ENCODE data around the gene TMEM163.
"Not testable (repeated sequence)": the region's sequence is repeated elsewhere in the genome, so short reads cannot be mapped to it uniquely, and the experiment has no call there.

Gene TMEM163

GRCh38 chr2:134623796-134624195, 95.0 kb downstream of the TMEM163 start:
- no peak for DNase-seq (ENCODE audit: low spot score)
- no peak overlapping the region for H3K27ac ChIP-seq
- ChIA-PET POLR2A (ENCODE audit: low non-redundant PET) (no interaction called here), CTCF (no interaction called here)
- no peak for TF ChIP-seq CTCF (conservative IDR thresholded peaks at IDR 0.05; ENCODE audit: low read depth)

- ChIA-PET CTCF (no interaction called here), POLR2A (ENCODE audit: low non-redundant PET) (no interaction called here)
- H3K27ac ChIP-seq = no peak overlapping the region
- no peak for DNase-seq (ENCODE audit: low spot score)
- no peak for TF ChIP-seq CTCF (conservative IDR thresholded peaks at IDR 0.05; ENCODE audit: low read depth)
Observed at GRCh38 chr2:134623046-134623445, 95.8 kb downstream of the TMEM163 start.

- CTCF ChIA-PET = no interaction called here
- no peak for DNase-seq (ENCODE audit: low spot score)
Observed at GRCh38 chr2:134621939-134622705, 96.7 kb downstream of the TMEM163 start.

GRCh38 chr2:134619250-134619649, 99.5 kb downstream of the TMEM163 start:
- DNase-seq (ENCODE audit: low spot score) = no peak
- no peak overlapping the region for H3K27ac ChIP-seq
- POLR2A ChIA-PET (ENCODE audit: low non-redundant PET) = interaction anchor here (0.6 kb wide), 1 partner anchor 308 kb away, joined by 3 read pairs; no protein-coding TSS in a partner anchor
- TF ChIP-seq CTCF (conservative IDR thresholded peaks at IDR 0.05; ENCODE audit: low read depth) = no peak
- CTCF ChIA-PET = no interaction called here

More at GRCh38 chr2:134621939-134622705, 96.7 kb downstream of the TMEM163 start:
- H3K27ac ChIP-seq = no peak overlapping the region
- no peak for TF ChIP-seq CTCF (conservative IDR thresholded peaks at IDR 0.05; ENCODE audit: low read depth)
- POLR2A ChIA-PET (ENCODE audit: low non-redundant PET) = no interaction called here

- CTCF ChIA-PET; POLR2A ChIA-PET (ENCODE audit: low non-redundant PET): not testable (repeated sequence)
Observed at GRCh38 chr2:134615480-134615879, 103.3 kb downstream of the TMEM163 start.

GRCh38 chr2:134611316-134611715, 107.5 kb downstream of the TMEM163 start:
- no peak for DNase-seq (ENCODE audit: low spot score)
- ChIA-PET POLR2A (ENCODE audit: low non-redundant PET) (no interaction called here), CTCF (interaction anchor here (0.5 to 0.7 kb wide), 2 partner anchors 68 to 594 kb away, joined by 3 read pairs; no protein-coding TSS in a partner anchor)
- H3K27ac ChIP-seq = no peak overlapping the region
- TF ChIP-seq CTCF (conservative IDR thresholded peaks at IDR 0.05; ENCODE audit: low read depth) = no peak

More at GRCh38 chr2:134615480-134615879, 103.3 kb downstream of the TMEM163 start:
- not testable (repeated sequence) for DNase-seq (ENCODE audit: low spot score); H3K27ac ChIP-seq

GRCh38 chr2:134610871-134611270, 107.9 kb downstream of the TMEM163 start:
- no peak overlapping the region for H3K27ac ChIP-seq
- no peak for DNase-seq (ENCODE audit: low spot score)
- ChIA-PET POLR2A (ENCODE audit: low non-redundant PET) (no interaction called here), CTCF (interaction anchor here (0.5 to 0.7 kb wide), 2 partner anchors 68 to 593 kb away, joined by 3 read pairs; no protein-coding TSS in a partner anchor)
- no peak for TF ChIP-seq CTCF (conservative IDR thresholded peaks at IDR 0.05; ENCODE audit: low read depth)

Measured in RWPE1 (cell line).